ENCODE measurements around the gene HHATL.

DNA sequence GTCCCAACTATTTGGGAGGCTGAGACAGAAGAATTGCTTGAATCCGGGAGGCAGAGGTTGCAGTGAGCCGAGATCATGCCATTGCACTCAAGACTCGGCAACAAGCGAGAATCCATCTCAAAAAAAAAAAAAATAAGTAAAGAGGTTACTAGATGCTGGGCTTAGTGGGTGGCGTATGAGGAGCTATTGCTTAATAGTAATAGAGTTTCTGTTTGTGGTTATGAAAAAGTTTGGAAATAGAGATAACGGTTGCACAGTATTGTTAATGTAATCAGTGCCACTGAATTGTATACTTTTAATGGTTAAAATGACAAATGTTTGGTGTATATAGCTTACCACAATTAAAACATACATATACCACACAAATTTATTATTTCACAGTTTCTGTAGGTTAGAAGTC lies 14.7 kb upstream of the HHATL start:
- TF ChIP-seq, protein P1, sequence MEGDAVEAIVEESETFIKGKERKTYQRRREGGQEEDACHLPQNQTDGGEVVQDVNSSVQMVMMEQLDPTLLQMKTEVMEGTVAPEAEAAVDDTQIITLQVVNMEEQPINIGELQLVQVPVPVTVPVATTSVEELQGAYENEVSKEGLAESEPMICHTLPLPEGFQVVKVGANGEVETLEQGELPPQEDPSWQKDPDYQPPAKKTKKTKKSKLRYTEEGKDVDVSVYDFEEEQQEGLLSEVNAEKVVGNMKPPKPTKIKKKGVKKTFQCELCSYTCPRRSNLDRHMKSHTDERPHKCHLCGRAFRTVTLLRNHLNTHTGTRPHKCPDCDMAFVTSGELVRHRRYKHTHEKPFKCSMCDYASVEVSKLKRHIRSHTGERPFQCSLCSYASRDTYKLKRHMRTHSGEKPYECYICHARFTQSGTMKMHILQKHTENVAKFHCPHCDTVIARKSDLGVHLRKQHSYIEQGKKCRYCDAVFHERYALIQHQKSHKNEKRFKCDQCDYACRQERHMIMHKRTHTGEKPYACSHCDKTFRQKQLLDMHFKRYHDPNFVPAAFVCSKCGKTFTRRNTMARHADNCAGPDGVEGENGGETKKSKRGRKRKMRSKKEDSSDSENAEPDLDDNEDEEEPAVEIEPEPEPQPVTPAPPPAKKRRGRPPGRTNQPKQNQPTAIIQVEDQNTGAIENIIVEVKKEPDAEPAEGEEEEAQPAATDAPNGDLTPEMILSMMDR (conservative IDR thresholded peaks at IDR 0.05; ENCODE audit: low read depth, low read length): no peak
- no peak for TF ChIP-seq EZH2 (IDR thresholded peaks at IDR 0.05; ENCODE audit: borderline replicate concordance, low read depth, low read length, poor library complexity, severe bottlenecking)
